Stimulated activated CD4-positive, alpha-beta T cell treated with anti-CD3 and anti-CD28 coated beads, TNF-alpha, amount 100 ng/mL, for 24 hours (primary cell): Measurements from ENCODE around the gene SH2D3A.

Experiments
- DNase-seq, 3 experiments: peaks; one replicate each; pipeline ENCODE4 v3.0.0-alpha.2; 2020; ENCODE audit warnings: low read depth in 3 of 3

The SH2D3A gene

GRCh38 chr19:6737873-6738786 is 29.1 kb downstream of the SH2D3A start:
- DNase-seq = peak; percentile 51 to 78 (median 57)

GRCh38 chr19:6737284-6737872 is 29.9 kb downstream of the SH2D3A start, which contains the start of gene GPR108:
Gene GPR108 (minus strand): TSS chr19:6737580. CDS start chr19:6737576, 4 bp downstream.
- DNase-seq = peak; percentile 98 to 99 (median 99)

- no peak for DNase-seq
Measured at GRCh38 chr19:6736917-6737283, 30.3 kb downstream of the SH2D3A start.

GRCh38 chr19:6736169-6736916 is 30.9 kb downstream of the SH2D3A start:
- peak; percentile 28 to 69 (median 47) for DNase-seq

GRCh38 chr19:6735181-6735911 is 31.9 kb downstream of the SH2D3A start:
- no peak for DNase-seq

- no peak for DNase-seq
Measured at GRCh38 chr19:6734096-6734696, 33.0 kb downstream of the SH2D3A start.

- DNase-seq = no peak
Measured at GRCh38 chr19:6733338-6734095, 33.7 kb downstream of the SH2D3A start.

- DNase-seq = no peak
Measured at GRCh38 chr19:6732803-6733337, 34.4 kb downstream of the SH2D3A start.

- no peak for DNase-seq
Measured at GRCh38 chr19:6731822-6732221, 35.4 kb downstream of the SH2D3A start.

- no peak for DNase-seq
Measured at GRCh38 chr19:6730941-6731670, 36.1 kb downstream of the SH2D3A start.

- peak in 1 of 3 experiments; percentile 60 for DNase-seq
Measured at GRCh38 chr19:6730153-6730804, 37.0 kb downstream of the SH2D3A start.

GRCh38 chr19:6729573-6730152 is 37.6 kb downstream of the SH2D3A start:
- no peak for DNase-seq

GRCh38 chr19:6728346-6728745 is 38.9 kb downstream of the SH2D3A start:
- DNase-seq = no peak

GRCh38 chr19:6725513-6726231 is 41.6 kb downstream of the SH2D3A start:
- no peak for DNase-seq

GRCh38 chr19:6724631-6725492 is 42.4 kb downstream of the SH2D3A start:
- DNase-seq = no peak

- no peak for DNase-seq
Measured at GRCh38 chr19:6723738-6724137, 43.5 kb downstream of the SH2D3A start.

- no peak for DNase-seq
Measured at GRCh38 chr19:6723108-6723618, 44.1 kb downstream of the SH2D3A start.
